Testis (tissue), 2 donors: ENCODE results near the gene CREBBP.

Experiments
- POLR2A ChIP-seq: fragments of 450-650 bp; IDR thresholded peaks from one replicate; pipeline ENCODE4 v1.6.1; 2017; ENCODE audit warnings: antibody characterized with exemption, mild to moderate bottlenecking, moderate library complexity
- TF ChIP-seq, protein P1 (sequence below), 3 experiments: fragments of 450-650 bp in 2 of 3; fragments of 200-600 bp in 1 of 3; sonication (generic) in 1 of 3; IDR thresholded peaks; one replicate each; pipeline ENCODE4 v1.5.1; 2016 to 2019; ENCODE audit warnings: antibody characterized with exemption in 3 of 3, mild to moderate bottlenecking in 2 of 3, moderate library complexity in 1 of 3

DNA sequence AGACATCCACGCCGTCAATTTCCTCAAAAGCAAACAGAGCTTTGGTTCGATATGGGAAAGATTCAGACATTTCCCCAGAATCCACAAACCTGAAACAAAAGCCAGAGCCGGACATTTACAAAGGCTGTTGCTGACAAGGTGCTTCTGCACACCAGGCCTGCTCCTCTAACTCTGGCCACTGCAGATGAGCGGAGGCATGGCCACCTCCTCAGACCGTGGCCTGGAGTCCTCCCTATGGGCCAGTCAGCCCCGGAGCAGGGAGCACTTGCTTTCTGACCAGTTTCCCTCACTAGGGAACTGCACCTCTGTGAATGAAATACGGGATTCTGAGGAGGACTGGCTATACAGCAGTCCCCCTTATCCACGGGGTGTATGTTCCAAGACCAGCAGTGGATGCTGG is 140.9 kb downstream of the CREBBP start:
- TF ChIP-seq, protein P1, sequence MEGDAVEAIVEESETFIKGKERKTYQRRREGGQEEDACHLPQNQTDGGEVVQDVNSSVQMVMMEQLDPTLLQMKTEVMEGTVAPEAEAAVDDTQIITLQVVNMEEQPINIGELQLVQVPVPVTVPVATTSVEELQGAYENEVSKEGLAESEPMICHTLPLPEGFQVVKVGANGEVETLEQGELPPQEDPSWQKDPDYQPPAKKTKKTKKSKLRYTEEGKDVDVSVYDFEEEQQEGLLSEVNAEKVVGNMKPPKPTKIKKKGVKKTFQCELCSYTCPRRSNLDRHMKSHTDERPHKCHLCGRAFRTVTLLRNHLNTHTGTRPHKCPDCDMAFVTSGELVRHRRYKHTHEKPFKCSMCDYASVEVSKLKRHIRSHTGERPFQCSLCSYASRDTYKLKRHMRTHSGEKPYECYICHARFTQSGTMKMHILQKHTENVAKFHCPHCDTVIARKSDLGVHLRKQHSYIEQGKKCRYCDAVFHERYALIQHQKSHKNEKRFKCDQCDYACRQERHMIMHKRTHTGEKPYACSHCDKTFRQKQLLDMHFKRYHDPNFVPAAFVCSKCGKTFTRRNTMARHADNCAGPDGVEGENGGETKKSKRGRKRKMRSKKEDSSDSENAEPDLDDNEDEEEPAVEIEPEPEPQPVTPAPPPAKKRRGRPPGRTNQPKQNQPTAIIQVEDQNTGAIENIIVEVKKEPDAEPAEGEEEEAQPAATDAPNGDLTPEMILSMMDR (IDR thresholded peaks at IDR 0.05) = no peak
- TF ChIP-seq POLR2A = no peak
